Gastroesophageal sphincter (tissue), 3 donors: ENCODE results near the gene SLC12A8.

ENCODE experiments used
- CTCF ChIP-seq, 4 experiments: fragments of 200-600 bp in 2 of 4; fragments of 450-650 bp in 2 of 4; sonication (generic) in 1 of 4; IDR thresholded peaks; one replicate each; pipeline ENCODE4 v1.5.1; 2017 to 2019; ENCODE audit warnings: antibody characterized with exemption in 4 of 4, mild to moderate bottlenecking in 2 of 4, moderate library complexity in 2 of 4
- EP300 ChIP-seq: sonication (generic); formaldehyde crosslinking; IDR thresholded peaks from one replicate; pipeline ENCODE4 v1.6.1; 2017; ENCODE audit warnings: antibody characterized with exemption, mild to moderate bottlenecking
- POLR2A ChIP-seq, 2 donors: fragments of 450-650 bp; IDR thresholded peaks; one replicate each; pipeline ENCODE4 v1.6.1; 2017; ENCODE audit warnings: antibody characterized with exemption in 2 of 2, mild to moderate bottlenecking in 2 of 2, moderate library complexity in 1 of 2
- POLR2AphosphoS5 ChIP-seq: sonication (generic); formaldehyde crosslinking; IDR thresholded peaks from one replicate; pipeline ENCODE4 v1.6.1; 2017; ENCODE audit warnings: antibody characterized with exemption

GRCh38 chr3:125165948-125166553, 46.5 kb downstream of the SLC12A8 start:
- no peak for TF ChIP-seq POLR2A (IDR thresholded peaks at IDR 0.05)
- no peak for TF ChIP-seq EP300
- TF ChIP-seq CTCF (IDR thresholded peaks at IDR 0.05) = no peak
- no peak for TF ChIP-seq POLR2AphosphoS5
